ENCODE data around the gene MRPS12.

DNA sequence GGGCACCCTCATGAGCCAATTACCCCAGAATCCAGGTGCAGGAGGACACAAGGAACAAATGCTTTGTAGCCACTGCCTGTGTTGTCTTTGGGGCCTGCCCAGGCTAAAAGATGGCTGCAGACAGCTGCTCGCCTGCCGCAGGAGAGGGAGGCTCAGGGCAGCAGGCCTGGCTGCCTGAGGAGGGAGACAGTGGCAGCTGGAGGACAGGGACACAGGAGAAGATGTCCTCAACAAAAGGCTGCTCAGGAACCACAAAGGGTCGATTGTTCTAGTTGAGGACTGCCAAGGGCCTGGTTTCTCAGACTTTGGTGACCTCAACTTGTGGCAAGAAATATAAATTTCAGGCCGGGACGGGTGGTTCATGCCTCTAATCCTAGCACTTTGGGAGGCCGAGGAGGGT is 39.0 kb upstream of the MRPS12 start:
- no peak for TF ChIP-seq ELF4 (CRISPR knock-in tag; IDR thresholded peaks at IDR 0.05; ENCODE audit: low read depth)
- TF ChIP-seq KAT7 (CRISPR knock-in tag; IDR thresholded peaks at IDR 0.05; ENCODE audit: borderline replicate concordance): no peak
- TF ChIP-seq, protein P1, sequence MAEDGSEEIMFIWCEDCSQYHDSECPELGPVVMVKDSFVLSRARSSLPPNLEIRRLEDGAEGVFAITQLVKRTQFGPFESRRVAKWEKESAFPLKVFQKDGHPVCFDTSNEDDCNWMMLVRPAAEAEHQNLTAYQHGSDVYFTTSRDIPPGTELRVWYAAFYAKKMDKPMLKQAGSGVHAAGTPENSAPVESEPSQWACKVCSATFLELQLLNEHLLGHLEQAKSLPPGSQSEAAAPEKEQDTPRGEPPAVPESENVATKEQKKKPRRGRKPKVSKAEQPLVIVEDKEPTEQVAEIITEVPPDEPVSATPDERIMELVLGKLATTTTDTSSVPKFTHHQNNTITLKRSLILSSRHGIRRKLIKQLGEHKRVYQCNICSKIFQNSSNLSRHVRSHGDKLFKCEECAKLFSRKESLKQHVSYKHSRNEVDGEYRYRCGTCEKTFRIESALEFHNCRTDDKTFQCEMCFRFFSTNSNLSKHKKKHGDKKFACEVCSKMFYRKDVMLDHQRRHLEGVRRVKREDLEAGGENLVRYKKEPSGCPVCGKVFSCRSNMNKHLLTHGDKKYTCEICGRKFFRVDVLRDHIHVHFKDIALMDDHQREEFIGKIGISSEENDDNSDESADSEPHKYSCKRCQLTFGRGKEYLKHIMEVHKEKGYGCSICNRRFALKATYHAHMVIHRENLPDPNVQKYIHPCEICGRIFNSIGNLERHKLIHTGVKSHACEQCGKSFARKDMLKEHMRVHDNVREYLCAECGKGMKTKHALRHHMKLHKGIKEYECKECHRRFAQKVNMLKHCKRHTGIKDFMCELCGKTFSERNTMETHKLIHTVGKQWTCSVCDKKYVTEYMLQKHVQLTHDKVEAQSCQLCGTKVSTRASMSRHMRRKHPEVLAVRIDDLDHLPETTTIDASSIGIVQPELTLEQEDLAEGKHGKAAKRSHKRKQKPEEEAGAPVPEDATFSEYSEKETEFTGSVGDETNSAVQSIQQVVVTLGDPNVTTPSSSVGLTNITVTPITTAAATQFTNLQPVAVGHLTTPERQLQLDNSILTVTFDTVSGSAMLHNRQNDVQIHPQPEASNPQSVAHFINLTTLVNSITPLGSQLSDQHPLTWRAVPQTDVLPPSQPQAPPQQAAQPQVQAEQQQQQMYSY (CRISPR knock-in tag; IDR thresholded peaks at IDR 0.05): no peak
- TF ChIP-seq, protein P2, sequence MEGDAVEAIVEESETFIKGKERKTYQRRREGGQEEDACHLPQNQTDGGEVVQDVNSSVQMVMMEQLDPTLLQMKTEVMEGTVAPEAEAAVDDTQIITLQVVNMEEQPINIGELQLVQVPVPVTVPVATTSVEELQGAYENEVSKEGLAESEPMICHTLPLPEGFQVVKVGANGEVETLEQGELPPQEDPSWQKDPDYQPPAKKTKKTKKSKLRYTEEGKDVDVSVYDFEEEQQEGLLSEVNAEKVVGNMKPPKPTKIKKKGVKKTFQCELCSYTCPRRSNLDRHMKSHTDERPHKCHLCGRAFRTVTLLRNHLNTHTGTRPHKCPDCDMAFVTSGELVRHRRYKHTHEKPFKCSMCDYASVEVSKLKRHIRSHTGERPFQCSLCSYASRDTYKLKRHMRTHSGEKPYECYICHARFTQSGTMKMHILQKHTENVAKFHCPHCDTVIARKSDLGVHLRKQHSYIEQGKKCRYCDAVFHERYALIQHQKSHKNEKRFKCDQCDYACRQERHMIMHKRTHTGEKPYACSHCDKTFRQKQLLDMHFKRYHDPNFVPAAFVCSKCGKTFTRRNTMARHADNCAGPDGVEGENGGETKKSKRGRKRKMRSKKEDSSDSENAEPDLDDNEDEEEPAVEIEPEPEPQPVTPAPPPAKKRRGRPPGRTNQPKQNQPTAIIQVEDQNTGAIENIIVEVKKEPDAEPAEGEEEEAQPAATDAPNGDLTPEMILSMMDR (IDR thresholded peaks at IDR 0.05): no peak
- no peak for TF ChIP-seq SMAD3 (CRISPR knock-in tag; IDR thresholded peaks at IDR 0.05; ENCODE audit: borderline replicate concordance)
- no peak for TF ChIP-seq ZNF263 (CRISPR knock-in tag; IDR thresholded peaks at IDR 0.05; ENCODE audit: low read depth)

Data from WTC11 (cell line).